GM12878 (cell line): ENCODE data around the gene DHDH. TPM values are rescaled to one million over a fixed set of nuclear protein-coding genes. Genes with fewer than 3 reads are reported as not detected.

Source experiments
- BACH1 ChIP-seq: fragments of 450-650 bp; IDR thresholded peaks from 2 replicates; pipeline ENCODE4 v1.6.1; 2017; ENCODE audit warnings: mild to moderate bottlenecking, borderline replicate concordance
- BCL3 ChIP-seq: IDR thresholded peaks from 2 replicates; pipeline ENCODE4 v1.6.1; 2011; ENCODE audit warnings: borderline replicate concordance, low read depth, mild to moderate bottlenecking, moderate library complexity, low read length; ENCODE audit not compliant: insufficient read depth, poor library complexity, severe bottlenecking
- CHD1 ChIP-seq: IDR thresholded peaks from 2 replicates; pipeline ENCODE4 v1.6.1; 2012; ENCODE audit warnings: low read depth, low read length, improper control_type of control experiment
- CUX1 ChIP-seq: IDR thresholded peaks from 2 replicates; pipeline ENCODE4 v1.6.1; 2012; ENCODE audit warnings: improper control_type of control experiment, low read depth, low read length; ENCODE audit not compliant: insufficient replicate concordance
- DPF2 ChIP-seq: fragments of 450-650 bp; IDR thresholded peaks from 2 replicates; pipeline ENCODE4 v1.6.1; 2017; ENCODE audit warnings: mild to moderate bottlenecking
- KLF5 ChIP-seq: fragments of 450-650 bp; IDR thresholded peaks from 2 replicates; pipeline ENCODE4 v1.6.1; 2014; ENCODE audit warnings: mild to moderate bottlenecking; ENCODE audit not compliant: partially characterized antibody
- MAX ChIP-seq: IDR thresholded peaks from 2 replicates; pipeline ENCODE4 v1.6.1; 2012; ENCODE audit warnings: low read depth, low read length, improper control_type of control experiment
- MYC ChIP-seq: IDR thresholded peaks from 2 replicates; pipeline ENCODE4 v1.6.1; 2011; ENCODE audit warnings: mild to moderate bottlenecking, low read length, moderate library complexity, inconsistent platforms; ENCODE audit not compliant: insufficient read depth, insufficient replicate concordance, insufficient read length, severe bottlenecking
- NFYA ChIP-seq: IDR thresholded peaks from 2 replicates; pipeline ENCODE4 v1.6.1; 2011; ENCODE audit warnings: low read depth, mild to moderate bottlenecking, low read length, improper control_type of control experiment, borderline replicate concordance
- NR2F1 ChIP-seq: fragments of 450-650 bp; conservative IDR thresholded peaks from 2 replicates; pipeline ENCODE4 v1.6.1; 2017; ENCODE audit warnings: mild to moderate bottlenecking
- POLR2AphosphoS5 ChIP-seq: IDR thresholded peaks from 2 replicates; pipeline ENCODE4 v1.6.1; 2011; ENCODE audit warnings: mild to moderate bottlenecking, low read length, inconsistent platforms
- PRDM15 ChIP-seq: fragments of 450-650 bp; formaldehyde crosslinking; IDR thresholded peaks from 2 replicates; pipeline ENCODE4 v1.4.0; 2020; ENCODE audit warnings: mild to moderate bottlenecking, moderate library complexity
- SREBF2 ChIP-seq: IDR thresholded peaks from 2 replicates; pipeline ENCODE4 v1.6.1; 2012; ENCODE audit warnings: mild to moderate bottlenecking, low read length
- TCF12 ChIP-seq: IDR thresholded peaks from 2 replicates; pipeline ENCODE4 v1.6.1; 2011; ENCODE audit warnings: low read depth, mild to moderate bottlenecking, low read length
- USF1 ChIP-seq: IDR thresholded peaks from 2 replicates; pipeline ENCODE4 v1.6.1; 2011; ENCODE audit warnings: borderline replicate concordance, low read depth, mild to moderate bottlenecking, moderate library complexity, mixed read lengths, low read length; ENCODE audit not compliant: insufficient read depth; ENCODE audit errors: extremely low read length
- YBX1 ChIP-seq: fragments of 450-650 bp; IDR thresholded peaks from 2 replicates; pipeline ENCODE4 v1.6.1; 2016; ENCODE audit warnings: antibody characterized with exemption
- ZBED1 ChIP-seq: IDR thresholded peaks from 2 replicates; pipeline ENCODE4 v1.6.1; 2016; ENCODE audit warnings: borderline replicate concordance
- ZZZ3 ChIP-seq: IDR thresholded peaks from 2 replicates; pipeline ENCODE4 v1.6.1; 2011; ENCODE audit warnings: low read depth; ENCODE audit not compliant: control insufficient read depth, insufficient read length
- polyA plus RNA-seq, 11 experiments: library from polyadenylated mRNA; depleted of rRNA in 4 of 11; unstranded in 6 of 11; stranded (reverse) in 5 of 11; fragments of >200 nt; fragmentation: Nextera tagmentation in 4 of 11; fragmentation: Illumina TruSeq in 1 of 11; extraction: Ambion mirVana in 4 of 11; extraction: Trizol in 1 of 11; gene quantifications; 1 replicate in 1 of 11; 2 replicates in 10 of 11; pipeline versions ENCODE4 v1.2.1 to v1.2.3, GENCODE V29; 2011 to 2016; ENCODE audit warnings: inconsistent platforms in 2 of 11, missing spikeins in 2 of 11, low read depth in 1 of 11
- total RNA-seq, 4 experiments: library from RNA; depleted of rRNA in 3 of 4; stranded (reverse); fragments of >200 nt in 3 of 4; fragmentation: Illumina TruSeq in 1 of 4; extraction: Trizol in 1 of 4; gene quantifications; 2 replicates each; pipeline versions ENCODE4 v1.2.1 to v1.2.3, GENCODE V29; 2013 to 2021

DHDH gene
- total and polyA plus RNA-seq, 10 of the 15 experiments (the other 5 are each of a cell fraction or from before 2014, with no cell fraction given): 0.13 to 0.21 (median 0.15) TPM; not detected in 7

- TF ChIP-seq BACH1 (peak; percentile 80; the same call in 1 of the 2 replicates), MAX (no peak), KLF5 (no peak), NFYA (no peak), SREBF2 (no peak), MYC (no peak), POLR2AphosphoS5 (peak; percentile 95), ZZZ3 (no peak), YBX1 (no peak), PRDM15 (CRISPR knock-in tag) (no peak), USF1 (peak; percentile 24), CHD1 (no peak), NR2F1 (peak; percentile 91), DPF2 (peak; percentile 71; the same call in 1 of the 2 replicates), ZBED1 (no peak), CUX1 (no peak), BCL3 (peak; percentile 19), TCF12 (peak; percentile 56; the same call in 1 of the 2 replicates)
These were observed 28.7 kb downstream of the DHDH start (continued) for GRCh38 chr19:48962029-48962848.
